ENCODE data around the gene KCNN4.

- TF ChIP-seq POLR2A (IDR thresholded peaks at IDR 0.05), result peak in 1 of 2 donors; percentile 77
- no peak for TF ChIP-seq CTCF (IDR thresholded peaks at IDR 0.05)
These were observed 26.1 kb downstream of the KCNN4 start, which contains the start of gene SMG9 for GRCh38 chr19:43754503-43755255.

Measured in heart left ventricle (tissue), 13 donors.